Breast epithelium (tissue), 3 donors: ENCODE measurements around the gene CHN1.

Source experiments
- POLR2A ChIP-seq: fragments of 450-650 bp; IDR thresholded peaks from one replicate; pipeline ENCODE4 v1.6.1; 2016; ENCODE audit warnings: antibody characterized with exemption, mild to moderate bottlenecking, moderate library complexity
- POLR2AphosphoS5 ChIP-seq, 3 donors: sonication (generic); formaldehyde crosslinking; IDR thresholded peaks; one replicate each; pipeline ENCODE4 v1.6.1; 2017; ENCODE audit warnings: antibody characterized with exemption in 3 of 3
- TF ChIP-seq, protein P1 (sequence below), 3 donors: fragments of 450-650 bp; IDR thresholded peaks; one replicate each; pipeline ENCODE4 v1.5.1; 2016 to 2017; ENCODE audit warnings: antibody characterized with exemption in 3 of 3, mild to moderate bottlenecking in 3 of 3, moderate library complexity in 3 of 3

DNA sequence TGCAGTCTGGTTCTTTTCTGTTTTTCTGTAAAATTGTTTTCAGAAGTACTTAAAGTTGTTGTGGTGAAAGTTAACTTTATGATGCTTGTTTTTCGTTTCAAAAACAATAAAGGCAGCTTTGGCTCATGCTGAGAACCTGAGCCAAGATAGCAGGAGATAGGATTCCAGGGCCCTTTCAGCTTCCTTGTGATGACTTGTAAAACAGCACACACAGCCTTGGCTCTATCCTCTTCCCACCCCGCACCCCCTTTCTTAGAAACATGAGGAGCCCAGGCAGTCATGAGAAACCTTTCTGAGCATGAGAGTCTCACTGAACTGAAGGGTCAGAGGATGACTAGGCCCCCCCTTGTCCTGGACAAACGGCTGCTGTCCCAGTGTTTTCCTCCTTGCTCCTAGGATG is 228.5 kb downstream of the CHN1 start:
- TF ChIP-seq, protein P1, sequence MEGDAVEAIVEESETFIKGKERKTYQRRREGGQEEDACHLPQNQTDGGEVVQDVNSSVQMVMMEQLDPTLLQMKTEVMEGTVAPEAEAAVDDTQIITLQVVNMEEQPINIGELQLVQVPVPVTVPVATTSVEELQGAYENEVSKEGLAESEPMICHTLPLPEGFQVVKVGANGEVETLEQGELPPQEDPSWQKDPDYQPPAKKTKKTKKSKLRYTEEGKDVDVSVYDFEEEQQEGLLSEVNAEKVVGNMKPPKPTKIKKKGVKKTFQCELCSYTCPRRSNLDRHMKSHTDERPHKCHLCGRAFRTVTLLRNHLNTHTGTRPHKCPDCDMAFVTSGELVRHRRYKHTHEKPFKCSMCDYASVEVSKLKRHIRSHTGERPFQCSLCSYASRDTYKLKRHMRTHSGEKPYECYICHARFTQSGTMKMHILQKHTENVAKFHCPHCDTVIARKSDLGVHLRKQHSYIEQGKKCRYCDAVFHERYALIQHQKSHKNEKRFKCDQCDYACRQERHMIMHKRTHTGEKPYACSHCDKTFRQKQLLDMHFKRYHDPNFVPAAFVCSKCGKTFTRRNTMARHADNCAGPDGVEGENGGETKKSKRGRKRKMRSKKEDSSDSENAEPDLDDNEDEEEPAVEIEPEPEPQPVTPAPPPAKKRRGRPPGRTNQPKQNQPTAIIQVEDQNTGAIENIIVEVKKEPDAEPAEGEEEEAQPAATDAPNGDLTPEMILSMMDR (IDR thresholded peaks at IDR 0.05): no peak
- TF ChIP-seq POLR2A: no peak
- no peak for TF ChIP-seq POLR2AphosphoS5 (IDR thresholded peaks at IDR 0.05)
